GM19025 (cell line): ENCODE results near the gene LIFR.
"Not testable (repeated sequence)": the region's sequence is repeated elsewhere in the genome, so short reads cannot be mapped to it uniquely, and the experiment has no call there.

Experiments
- ATAC-seq: cut with Tn5 transposase; IDR thresholded peaks from one replicate; pipeline ENCODE4 v1.9.1; 2021; ENCODE audit warnings: mild to moderate bottlenecking, low read depth, moderate library complexity; ENCODE audit not compliant: unreplicated experiment

The LIFR gene

DNA sequence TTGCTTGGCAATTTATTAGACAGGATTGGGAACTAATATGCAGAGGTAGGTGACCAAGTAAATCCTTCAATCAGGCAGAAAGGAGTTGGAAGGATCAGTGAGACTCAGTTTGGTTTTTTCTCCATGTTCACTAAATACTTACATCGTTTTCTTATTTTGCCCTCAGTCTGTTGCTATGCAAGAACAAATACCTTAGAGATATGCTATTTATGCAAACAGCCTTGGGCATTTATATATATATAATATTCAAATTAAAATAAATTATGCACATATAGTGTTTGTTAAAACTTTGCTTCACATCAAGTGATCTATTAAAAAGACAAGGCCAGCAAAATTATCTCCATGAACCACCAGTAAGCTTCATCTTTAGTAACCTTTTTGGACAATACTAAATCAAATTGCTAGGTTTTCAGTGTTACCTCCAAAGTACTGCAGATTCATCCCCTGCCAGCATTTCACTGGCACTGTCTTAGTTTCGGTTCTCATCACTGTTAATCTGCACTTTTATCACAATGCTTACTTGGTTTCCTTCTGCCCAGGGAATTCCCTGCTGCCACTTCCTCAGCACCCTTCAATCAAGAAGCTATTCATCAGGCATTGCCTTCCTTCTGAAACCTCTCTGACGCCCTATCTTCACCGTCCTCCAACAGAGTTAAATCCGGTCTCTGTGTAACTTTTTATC is 26.0 kb upstream of the LIFR start:
- ATAC-seq = no peak

DNA sequence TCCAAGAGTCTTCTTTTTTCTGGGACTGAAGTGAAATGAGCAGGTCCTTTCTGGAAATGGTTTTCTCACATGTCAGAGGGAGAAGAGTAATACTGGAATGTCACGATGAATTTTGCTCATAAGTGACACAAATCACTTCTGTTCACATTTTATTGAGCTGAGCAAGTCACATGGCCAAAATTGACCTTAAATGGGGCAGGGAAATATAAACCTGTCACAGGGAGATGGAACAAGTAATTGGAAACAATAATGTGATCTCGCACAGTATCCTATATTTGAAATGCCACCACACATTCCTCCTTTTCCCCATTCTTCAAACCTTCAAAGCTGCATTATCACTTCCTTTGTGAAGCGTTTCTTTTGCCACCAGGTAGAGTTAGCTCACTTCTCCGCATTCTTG is 25.2 kb upstream of the LIFR start:
- ATAC-seq = no peak

DNA sequence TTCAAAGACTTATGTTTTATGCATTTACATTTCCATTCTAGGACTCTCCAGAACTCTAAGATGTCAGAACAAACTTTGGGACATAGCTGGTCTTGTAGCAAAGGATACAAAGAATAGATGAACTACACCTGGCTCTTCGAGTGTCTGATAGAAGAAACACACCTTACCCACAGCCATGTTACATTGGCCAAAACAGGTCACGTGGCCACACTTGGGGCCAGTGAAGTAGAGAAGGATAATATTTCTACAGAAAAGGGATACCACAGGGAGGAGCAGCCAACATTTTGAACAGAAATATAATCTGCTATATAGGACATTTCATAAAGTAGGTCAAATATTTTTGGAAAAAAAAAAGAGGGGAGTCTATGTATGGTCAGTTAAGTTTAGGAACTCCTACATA is 22.7 kb upstream of the LIFR start:
- no peak for ATAC-seq

DNA sequence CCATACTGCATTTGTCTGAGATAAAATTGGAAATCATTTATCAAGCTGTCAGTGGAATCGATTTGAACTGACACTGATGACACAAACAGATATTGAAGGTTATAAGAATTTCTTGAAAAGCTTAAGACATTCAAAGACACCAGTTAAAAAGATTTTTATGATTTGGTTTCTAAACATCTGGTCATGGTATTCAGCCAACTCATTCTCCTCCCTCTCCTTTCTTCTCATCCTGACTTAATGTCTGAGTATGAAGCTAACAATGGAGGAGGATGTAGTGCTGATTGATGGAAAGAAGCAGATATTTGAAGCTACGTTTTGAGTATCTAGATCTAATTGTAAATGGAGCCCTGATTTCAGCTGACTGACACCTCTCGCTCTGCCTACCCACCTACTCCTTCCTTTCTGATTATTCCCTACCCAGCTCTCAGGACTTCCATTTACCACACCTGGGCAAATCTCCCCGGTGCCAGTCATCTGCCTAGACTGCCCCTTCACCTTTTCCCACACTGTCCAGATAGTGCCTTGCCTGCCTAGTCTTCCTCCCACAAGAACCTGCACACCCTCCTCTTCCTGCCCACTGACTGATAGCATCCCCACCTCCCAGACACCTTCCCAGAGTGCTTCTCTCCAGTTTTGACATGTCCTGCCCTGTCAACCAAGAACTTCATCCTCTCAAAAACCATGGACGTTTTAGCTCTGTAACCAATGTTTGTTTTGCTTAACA is 20.7 kb upstream of the LIFR start:
- ATAC-seq = no peak

DNA sequence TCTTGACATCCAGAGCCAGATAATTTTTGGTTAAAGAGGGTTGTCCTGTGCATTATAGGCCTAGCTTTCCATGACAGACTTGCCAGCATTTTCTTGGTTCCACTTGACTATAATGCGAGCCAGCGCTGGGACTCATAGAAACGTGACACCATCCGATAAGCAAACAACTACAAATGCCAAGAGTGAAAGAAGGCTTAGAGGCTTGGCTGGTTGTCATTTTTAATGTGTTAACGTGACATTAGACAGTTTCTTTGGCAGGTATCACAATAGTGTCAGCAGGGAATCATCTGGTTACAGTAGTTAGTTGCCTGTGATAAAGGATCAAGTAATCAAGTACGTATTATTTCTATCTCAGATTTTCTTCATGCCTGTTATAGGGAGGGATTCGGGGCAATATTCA is 20.0 kb upstream of the LIFR start:
- ATAC-seq = no peak

DNA sequence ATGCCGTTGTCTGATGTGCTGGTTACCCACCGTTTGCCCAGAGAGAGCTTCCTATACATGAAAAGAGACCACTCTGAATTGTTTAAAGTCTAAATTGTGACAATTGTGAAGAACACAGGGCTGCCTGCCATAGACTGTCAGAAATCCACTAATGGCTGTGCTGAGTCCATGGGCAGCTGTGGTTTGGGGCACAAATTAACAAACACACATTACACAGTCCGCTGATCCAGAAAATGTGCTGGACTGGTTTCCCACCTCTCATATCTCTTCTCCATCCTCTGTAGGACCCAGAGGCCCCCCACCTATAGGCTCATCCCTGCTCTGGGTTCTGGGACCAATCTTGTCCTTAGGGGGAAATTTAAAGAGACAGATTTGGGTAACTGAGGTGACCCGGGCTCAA is 19.0 kb upstream of the LIFR start:
- ATAC-seq = no peak

DNA sequence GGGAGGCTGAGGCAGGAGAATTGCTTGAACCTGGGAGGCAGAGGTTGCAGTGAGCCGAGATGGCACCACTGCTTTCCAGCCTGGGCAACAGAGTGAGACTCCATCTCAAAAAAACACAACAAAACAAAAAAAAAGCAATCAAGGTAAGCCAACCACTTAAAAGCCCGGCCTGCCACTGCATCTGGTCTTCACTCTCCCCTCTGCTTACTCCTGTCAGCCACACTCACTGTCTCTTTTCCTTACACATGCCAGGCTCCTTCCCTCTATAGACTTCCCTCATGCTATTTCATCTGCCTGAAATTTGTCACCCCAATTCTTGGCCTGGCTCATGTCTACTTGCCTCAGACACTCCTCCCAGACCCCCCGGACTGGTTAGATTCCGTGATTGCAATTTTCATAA is 17.6 kb upstream of the LIFR start:
- no peak for ATAC-seq

DNA sequence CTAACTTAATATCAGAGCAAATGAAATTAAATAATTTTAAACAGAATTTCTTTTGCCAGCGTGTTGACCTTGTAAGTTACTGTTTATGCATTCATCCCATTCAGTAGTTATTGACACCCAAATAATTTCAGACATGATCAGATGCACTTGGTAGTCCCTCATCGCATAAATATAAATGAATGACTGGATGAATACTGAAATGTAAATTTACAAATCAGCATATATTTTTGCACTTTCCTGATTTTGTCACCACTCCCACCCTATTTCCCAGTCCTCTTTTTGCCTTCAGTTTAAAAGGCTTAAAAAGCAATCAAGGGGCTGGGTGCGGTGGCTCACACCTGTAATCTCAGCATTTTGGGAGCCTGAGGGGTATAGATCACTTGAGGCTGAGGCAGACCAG is 17.1 kb upstream of the LIFR start:
- ATAC-seq = no peak

DNA sequence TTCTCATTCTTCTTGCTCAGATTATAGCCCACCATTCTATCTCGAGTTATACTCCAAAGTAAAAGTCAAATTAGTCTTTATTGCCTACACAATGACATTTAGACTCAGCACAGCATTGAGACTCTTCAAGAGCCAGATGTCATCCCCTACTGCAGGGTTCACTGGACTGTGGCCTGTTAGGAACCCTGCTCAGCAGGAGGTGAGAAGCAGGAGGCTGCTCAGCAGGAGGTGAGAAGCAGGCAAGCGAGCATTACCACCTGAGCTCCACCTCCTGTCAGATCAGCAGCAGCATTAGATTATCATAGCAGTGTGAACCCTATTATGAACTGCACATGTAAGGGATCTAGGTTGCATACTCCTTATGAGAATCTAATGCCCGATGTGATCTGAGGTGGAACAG is 12.7 kb upstream of the LIFR start:
- ATAC-seq = no peak

DNA sequence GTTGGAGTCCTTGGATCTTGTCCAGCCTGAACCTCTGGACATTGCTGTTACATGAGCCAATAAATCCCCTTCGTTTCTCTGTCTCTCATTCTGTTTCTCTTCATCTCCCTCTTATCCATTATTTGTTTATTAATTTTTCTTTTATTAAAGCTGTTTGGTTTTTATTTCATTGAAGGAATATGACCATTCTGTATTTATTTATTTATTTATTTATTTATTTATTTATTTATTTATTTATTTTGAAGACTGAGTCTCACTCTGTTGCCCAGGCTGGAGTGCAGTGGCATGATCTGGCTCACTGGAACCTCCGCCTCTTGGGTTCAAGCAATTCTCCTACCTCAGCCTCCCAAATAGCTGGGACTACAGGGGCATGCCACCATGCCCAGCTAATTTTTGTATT is 10.9 kb upstream of the LIFR start:
- not testable (repeated sequence) for ATAC-seq

DNA sequence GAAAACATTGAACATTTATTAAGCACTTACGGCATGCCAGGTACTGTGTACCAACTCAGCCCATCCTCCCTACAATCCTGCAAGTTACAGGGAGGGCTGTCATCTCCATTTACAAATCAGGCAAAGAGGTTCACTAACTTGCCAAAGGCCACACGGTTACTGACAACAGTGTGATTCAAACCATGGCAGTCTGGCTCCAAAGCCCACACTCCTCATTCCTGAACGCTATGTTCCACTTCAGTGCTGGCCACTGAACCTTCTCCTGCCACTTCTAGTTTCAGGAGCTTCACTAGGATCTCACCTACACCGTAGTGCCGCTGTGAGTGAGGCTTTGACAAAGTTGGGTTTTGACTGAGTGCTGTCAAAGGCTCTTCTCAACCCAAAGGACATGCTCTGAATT is 7.2 kb upstream of the LIFR start:
- no peak for ATAC-seq

DNA sequence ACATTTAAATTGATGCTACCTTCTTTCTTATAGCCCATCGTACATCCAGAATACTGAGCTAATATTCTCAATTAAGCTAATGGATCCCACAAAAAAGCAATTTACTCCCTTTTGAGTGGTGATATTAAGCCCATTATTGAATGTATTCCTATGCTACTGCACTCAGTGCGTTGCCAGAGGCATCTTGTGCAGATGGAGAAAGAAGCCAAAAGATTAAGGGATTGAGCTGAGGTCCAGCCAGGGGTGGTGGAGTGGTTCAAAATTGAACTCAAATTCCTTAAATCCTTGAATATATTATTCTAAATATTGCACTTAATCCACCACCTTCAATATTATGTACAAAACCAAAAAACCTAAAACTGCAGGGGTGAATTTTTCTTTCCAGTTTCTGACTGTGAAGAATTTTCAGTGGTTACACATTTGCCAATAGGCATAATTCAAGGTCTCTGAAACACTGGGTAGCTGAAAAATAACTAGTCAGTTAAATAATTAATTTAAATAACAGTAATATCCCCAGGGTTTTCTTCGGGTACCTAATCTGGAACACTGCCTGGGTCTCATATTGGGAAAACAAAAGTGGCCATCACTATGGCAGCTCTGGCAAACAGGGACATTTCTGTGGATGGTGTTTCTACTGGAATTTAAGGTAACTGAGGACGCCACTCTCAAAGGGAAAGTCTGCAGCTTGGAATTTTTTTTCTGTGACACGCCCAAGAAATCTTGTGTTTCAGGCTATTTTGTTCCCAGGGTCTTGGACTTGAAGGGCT is 6.2 kb upstream of the LIFR start:
- no peak for ATAC-seq

DNA sequence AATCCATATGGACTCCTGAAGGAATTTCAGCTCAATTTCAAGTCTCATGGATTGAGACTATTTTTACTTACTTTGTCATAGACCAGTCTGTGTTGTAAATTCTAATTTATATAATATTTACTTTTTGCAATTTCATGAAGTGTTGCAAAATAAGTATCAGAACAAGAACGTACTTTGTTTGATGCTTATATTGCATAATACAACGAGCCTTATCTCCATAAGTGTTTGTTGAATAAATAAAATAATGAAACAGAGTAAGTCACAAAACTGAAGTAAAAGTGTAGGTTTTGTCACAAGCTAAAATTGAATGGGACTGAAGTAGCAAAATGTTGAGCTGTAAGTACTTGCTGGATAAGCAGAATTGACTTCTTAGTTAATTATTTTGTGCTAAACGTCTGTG is 3.0 kb upstream of the LIFR start:
- no peak for ATAC-seq

DNA sequence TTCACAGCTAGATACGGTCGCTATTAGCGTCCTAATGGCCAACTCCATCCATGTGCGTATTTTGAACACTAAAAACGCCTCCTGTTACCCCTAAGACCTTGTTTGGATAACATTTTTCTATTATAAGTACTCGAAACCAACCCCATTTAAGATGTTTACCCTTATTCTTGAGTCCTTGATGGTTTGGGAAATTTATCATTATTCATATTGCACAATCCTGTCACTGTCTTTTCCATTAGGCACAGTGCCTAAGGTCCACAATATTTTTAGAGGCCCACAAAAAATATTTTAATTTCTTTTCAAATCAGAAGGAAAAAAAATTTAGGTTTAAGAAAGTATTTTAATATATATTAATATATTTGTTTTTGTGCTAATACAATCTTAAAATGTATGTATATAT is 1.3 kb upstream of the LIFR start:
- ATAC-seq = no peak

DNA sequence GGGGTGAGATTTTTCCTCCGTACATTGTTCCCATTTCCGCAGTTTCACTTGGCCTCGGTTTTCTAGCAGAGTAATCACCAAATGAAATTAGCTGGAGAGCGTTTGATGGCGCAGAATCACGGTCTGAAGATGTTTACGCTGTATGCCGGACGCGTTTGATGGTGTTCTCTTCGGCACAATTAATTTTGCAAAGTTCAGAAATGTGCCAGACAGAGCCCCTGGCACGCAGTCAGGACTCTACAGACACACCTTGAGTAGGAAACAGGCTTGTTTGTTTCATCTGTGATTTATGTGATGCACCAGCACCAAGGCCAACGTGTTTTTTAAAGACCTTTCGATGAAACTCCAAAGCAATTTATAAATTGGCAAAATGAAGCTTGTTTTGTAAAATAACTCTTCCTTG is 863 bp upstream of the LIFR start:
- no peak for ATAC-seq

DNA sequence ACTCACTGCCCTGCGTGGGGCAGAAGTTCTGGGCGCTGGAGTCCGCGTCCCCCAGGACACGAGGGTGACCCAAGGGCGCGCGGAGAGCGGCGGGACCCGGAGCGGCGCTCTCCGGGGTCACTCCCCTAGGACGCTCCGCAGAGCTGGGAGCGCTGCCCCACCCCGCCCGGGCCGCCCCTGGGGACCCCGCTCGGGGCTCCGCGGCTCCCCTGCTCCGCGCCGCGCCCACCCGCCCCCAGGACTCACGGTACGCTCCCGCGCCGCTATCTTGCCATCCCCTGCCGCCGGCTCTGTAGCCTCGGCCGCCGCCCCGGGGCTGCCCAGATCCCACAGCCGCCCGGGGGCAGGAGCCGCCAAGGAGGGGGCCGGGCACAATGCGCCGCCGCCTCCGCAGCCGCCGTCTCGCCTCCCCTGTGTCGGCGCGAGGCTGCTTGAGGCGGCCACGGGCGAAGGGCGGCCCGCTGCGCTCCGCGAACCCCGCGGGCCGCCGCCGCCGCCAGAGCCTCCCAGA is 303 bp downstream of the LIFR start:
- no peak for ATAC-seq

DNA sequence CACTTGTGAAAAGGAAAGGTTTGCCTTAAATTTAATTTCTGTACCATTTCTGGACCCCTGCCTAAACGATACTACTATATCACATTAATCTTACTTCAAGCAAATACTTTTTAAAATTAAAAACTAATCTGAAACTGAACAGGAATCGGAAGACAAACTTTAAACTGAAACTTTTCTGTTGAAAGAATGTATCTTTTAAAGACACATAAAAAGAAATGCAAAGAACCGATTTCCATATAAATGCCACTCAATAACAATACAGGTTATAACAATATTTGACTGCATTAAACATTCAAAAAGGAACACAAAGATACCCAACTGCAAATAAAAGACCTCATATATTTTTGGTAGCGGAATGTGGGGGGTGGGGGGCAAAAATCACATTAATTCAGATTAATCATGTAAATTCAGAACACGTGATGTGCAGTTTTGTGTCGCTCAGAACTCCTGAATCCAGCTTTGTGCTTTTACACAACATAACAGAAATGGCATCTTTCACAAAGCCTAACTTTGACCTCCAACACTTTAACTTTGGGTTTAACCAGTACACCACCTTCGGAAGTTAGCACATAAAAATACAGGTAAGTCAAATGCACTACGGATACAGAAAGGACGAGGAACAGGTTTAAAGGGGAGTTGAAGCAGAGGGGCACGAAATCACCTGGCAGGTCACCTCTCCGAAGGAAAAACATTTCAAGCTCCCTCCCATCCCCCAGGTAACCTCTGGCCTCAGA is 925 bp downstream of the LIFR start:
- ATAC-seq = no peak

DNA sequence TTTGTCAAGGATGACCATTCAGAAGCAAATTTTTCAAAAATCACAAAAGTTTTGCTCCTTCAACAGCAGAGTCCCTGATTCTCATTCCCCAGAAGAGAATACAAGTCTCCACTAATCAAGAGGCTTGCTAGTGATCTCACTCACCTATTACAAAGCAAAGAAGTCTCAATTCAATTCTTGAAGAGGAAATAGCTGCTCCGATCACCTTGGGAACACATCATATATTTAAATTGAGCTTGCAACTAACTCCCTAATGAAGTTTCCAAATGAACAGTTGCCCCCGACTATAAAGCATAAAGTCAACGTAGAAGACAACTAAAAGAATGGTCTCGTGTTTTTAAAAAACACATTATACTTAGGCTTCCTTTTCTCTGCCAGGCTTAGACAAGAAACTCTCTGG is 1.6 kb downstream of the LIFR start:
- no peak for ATAC-seq

DNA sequence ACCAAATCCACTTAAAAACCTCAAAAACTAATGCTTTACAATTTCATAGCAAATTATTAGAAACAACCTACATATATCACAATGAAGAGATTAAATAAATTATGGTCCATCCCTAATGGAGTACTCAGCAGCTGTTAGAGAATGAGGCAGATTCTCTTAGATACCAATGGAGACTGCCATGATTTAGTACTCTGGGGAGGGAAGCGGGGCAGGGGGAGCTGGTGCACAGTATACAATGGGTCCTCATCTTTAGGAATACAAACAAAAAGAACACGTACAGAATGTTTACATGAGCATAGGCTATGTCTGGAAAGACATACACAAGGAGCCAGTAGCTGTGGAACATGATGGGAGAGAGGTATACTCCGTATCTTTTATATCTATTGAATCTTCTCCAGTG is 2.0 kb downstream of the LIFR start:
- ATAC-seq = no peak

DNA sequence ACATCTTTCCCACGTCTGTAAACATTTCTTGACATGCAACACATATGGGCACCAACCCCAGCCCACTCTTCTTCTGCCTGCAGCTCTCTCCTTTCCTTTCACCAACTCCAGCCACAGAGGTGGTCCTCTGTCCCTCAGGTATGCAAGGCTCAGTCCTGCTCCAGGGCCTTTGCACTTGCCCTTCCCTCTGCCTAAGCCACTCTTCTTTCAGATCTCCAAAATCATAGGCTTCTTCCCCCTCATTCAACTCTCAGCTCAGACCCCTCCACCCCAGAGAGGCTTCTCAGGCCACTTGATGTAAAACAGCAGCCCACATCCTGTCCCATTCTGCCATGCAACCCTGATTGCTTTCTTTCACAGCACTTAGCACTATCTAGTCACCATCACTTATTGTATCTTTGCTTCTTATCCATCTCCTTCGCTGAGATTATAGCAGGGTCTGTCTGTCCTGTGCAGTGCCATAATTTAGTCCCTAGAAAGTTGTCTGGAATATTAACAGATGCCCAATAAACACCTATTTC is 3.4 kb downstream of the LIFR start:
- ATAC-seq = no peak
